Smooth muscle cell (in vitro differentiated cells): ENCODE results near the gene IKZF1. TPM values are rescaled to one million over a fixed set of nuclear protein-coding genes. Genes with fewer than 3 reads are reported as not detected.

ENCODE experiments used
- DNase-seq: peaks from one replicate; lab custom pipeline; 2025; ENCODE audit not compliant: unreplicated experiment; lab: John Stamatoyannopoulos, UW
- H2AFZ ChIP-seq: fragments of 200-600 bp; sonication (generic); 2 replicates; pipeline ENCODE4 v1.6.0; 2016; ENCODE audit warnings: antibody characterized with exemption, low read depth, mild to moderate bottlenecking
- H3F3A ChIP-seq: fragments of 200-600 bp; sonication (generic); 2 replicates; pipeline ENCODE4 v1.6.0; 2017; ENCODE audit warnings: antibody characterized with exemption, low read depth
- H3K27ac ChIP-seq: fragments of 200-600 bp; sonication (generic); 2 replicates; pipeline ENCODE4 v1.5.1; 2016; ENCODE audit warnings: low read depth, mild to moderate bottlenecking
- H3K27me3 ChIP-seq: fragments of 200-600 bp; sonication (generic); 2 replicates; pipeline ENCODE4 v1.6.1; 2016; ENCODE audit warnings: low read depth, mild to moderate bottlenecking
- H3K36me3 ChIP-seq: fragments of 200-600 bp; sonication (generic); 2 replicates; pipeline ENCODE4 v1.5.1; 2016; ENCODE audit warnings: low read depth
- H3K4me1 ChIP-seq: fragments of 200-600 bp; sonication (generic); 2 replicates; pipeline ENCODE4 v1.5.1; 2016; ENCODE audit warnings: low read depth
- H3K4me2 ChIP-seq: fragments of 200-600 bp; sonication (generic); 2 replicates; pipeline ENCODE4 v1.6.0; 2016; ENCODE audit warnings: mild to moderate bottlenecking
- H3K4me3 ChIP-seq: fragments of 200-600 bp; sonication (generic); 2 replicates; pipeline ENCODE4 v1.5.1; 2016; ENCODE audit warnings: mild to moderate bottlenecking
- H3K79me2 ChIP-seq: fragments of 200-600 bp; sonication (generic); 2 replicates; pipeline ENCODE4 v1.6.0; 2016; ENCODE audit warnings: low read depth, mild to moderate bottlenecking
- H3K9ac ChIP-seq: fragments of 200-600 bp; sonication (generic); 2 replicates; pipeline ENCODE4 v1.6.0; 2016; ENCODE audit warnings: low read depth
- H3K9me3 ChIP-seq: fragments of 200-600 bp; sonication (generic); replicated peaks from 2 replicates; pipeline ENCODE4 v1.5.1; 2016; ENCODE audit warnings: low read depth
- H4K20me1 ChIP-seq: fragments of 200-600 bp; sonication (generic); 2 replicates; pipeline ENCODE4 v1.6.0; 2016; ENCODE audit warnings: low read depth
- WGBS: methylation state at CpG from one replicate; pipeline ENCODE4 v1.1.7; 2016; ENCODE audit warnings: low lambda C conversion rate; 5-methylcytosine and 5-hydroxymethylcytosine counted together
- polyA plus RNA-seq: library from polyadenylated mRNA; unstranded; fragments of >200 nt; fragmentation: Nextera tagmentation; extraction: Ambion mirVana; gene quantifications from 2 replicates; pipeline ENCODE4 v1.2.1, GENCODE V29; 2016
- total RNA-seq: library from RNA; depleted of rRNA; stranded (reverse); fragments of >200 nt; gene quantifications from 2 replicates; pipeline ENCODE4 v1.2.3, GENCODE V29; 2014
- TF ChIP-seq, protein P1 (sequence below): fragments of 200-600 bp; sonication (generic); IDR thresholded peaks from 2 replicates; pipeline ENCODE4 v1.5.1; 2017; ENCODE audit warnings: borderline replicate concordance, mild to moderate bottlenecking, antibody characterized with exemption; ENCODE audit not compliant: insufficient read depth, poor library complexity, severe bottlenecking

The IKZF1 gene
- total and polyA plus RNA-seq, 2 experiments from 2014 or later = not detected

DNA sequence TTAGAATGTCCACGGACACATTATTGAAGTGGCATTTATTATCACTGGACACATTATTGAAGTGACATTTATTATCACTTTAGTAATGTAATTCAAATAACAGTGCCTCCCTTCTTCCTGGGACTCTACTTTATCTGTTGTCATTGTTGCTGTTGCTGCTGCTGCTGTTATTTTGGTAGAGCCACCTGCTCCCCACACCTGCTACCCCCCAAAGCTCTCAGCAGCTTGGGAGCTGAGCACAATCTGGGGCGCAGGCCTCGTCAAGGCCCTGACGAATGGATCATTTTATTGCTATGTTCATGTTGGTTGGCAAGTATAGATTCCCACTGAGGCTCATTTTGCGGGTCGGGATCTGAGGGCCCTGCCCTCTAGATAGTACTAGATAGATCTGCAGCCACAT, 120.8 kb downstream of the IKZF1 start:
- TF ChIP-seq, protein P1, sequence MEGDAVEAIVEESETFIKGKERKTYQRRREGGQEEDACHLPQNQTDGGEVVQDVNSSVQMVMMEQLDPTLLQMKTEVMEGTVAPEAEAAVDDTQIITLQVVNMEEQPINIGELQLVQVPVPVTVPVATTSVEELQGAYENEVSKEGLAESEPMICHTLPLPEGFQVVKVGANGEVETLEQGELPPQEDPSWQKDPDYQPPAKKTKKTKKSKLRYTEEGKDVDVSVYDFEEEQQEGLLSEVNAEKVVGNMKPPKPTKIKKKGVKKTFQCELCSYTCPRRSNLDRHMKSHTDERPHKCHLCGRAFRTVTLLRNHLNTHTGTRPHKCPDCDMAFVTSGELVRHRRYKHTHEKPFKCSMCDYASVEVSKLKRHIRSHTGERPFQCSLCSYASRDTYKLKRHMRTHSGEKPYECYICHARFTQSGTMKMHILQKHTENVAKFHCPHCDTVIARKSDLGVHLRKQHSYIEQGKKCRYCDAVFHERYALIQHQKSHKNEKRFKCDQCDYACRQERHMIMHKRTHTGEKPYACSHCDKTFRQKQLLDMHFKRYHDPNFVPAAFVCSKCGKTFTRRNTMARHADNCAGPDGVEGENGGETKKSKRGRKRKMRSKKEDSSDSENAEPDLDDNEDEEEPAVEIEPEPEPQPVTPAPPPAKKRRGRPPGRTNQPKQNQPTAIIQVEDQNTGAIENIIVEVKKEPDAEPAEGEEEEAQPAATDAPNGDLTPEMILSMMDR = no peak
- H2AFZ ChIP-seq = no peak overlapping the region
- no peaks in the 10 kb centered on the region for H3K79me2 ChIP-seq
- no peak overlapping the region for H3K27ac ChIP-seq
- no peak overlapping the region for H3K9ac ChIP-seq
- H3K36me3 ChIP-seq = no peaks in the 10 kb centered on the region
- H3K4me3 ChIP-seq = no peak overlapping the region
- no peaks in the 10 kb centered on the region for H3K9me3 ChIP-seq
- no peaks in the 10 kb centered on the region for H4K20me1 ChIP-seq
- no peaks in the 10 kb centered on the region for H3F3A ChIP-seq
- H3K27me3 ChIP-seq = no peaks in the 10 kb centered on the region
- no peak for DNase-seq
- no peak overlapping the region for H3K4me2 ChIP-seq
- H3K4me1 ChIP-seq = peaks cover 11% of the 10 kb centered on the region
- 95% methylated on average over 6 of the region's 6 CpGs for WGBS

DNA sequence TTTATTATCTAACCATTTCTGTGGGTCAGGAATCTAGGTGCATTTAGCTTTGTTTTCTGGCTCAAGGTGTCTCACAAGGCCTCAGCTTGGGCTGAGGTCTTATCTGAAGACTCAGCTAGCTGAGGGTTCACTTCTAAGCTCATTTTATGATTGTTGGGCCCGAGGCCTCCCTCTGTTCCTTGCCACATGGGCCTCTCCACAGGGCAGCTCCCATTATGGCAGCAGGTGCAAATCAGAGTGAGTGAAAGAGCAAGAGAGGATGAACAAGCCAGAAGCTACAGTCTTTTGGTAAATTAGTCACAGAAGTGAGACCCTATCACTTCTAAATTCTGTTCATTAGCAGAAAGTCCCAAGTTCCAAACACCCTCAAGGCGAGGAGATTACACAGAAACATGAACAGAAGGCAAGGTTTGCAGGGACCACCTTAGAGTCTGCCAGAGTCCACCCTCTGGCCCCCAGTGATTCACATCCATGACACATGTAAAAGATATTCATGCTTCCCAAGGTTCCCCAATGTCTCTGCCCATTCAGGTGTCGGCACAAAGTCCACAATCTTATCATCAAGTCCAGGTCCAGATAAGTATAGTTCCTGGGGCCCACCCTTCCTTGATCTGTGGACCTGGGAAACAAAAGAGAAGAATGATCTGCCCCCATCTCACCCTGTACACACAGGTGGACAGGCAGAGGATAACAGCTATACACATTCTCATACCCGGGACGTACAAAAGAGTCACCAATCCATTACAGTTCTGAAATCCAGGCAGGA, 121.9 kb downstream of the IKZF1 start:
- Histone ChIP-seq H3K9ac (no peak overlapping the region), H3K36me3 (no peaks in the 10 kb centered on the region), H3K27me3 (no peaks in the 10 kb centered on the region), H3K9me3 (no peaks in the 10 kb centered on the region), H3K27ac (no peak overlapping the region), H3K4me1 (peaks cover 11% of the 10 kb centered on the region), H3F3A (no peaks in the 10 kb centered on the region), H2AFZ (no peak overlapping the region), H3K79me2 (no peaks in the 10 kb centered on the region), H3K4me2 (no peak overlapping the region), H4K20me1 (no peaks in the 10 kb centered on the region), H3K4me3 (no peak overlapping the region)
- TF ChIP-seq, protein P1 = no peak
- 92% methylated on average over 5 of the region's 5 CpGs for WGBS
- DNase-seq = no peak

DNA sequence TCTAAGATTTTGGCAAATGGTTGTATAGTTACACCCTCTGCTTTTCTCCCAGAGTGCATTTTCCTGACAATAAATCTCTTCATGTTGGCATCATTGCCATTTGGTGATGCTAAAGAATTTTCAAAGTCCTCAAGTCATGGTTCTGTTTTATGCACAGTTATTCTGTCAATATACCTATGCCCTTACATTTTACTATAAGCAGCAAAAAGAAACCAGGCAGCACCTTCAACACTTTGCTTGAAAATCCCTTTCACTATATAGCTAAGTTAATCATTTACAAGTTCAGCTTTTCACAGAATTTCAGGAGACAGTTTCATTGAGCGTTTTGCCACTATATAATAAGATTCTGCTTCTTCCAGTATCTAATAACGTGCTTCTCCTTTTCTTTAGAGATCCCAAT, 123.0 kb downstream of the IKZF1 start:
- TF ChIP-seq, protein P1 = no peak
- H4K20me1 ChIP-seq = no peaks in the 10 kb centered on the region
- peaks cover under 1% of the 10 kb centered on the region for H3K4me1 ChIP-seq
- H3F3A ChIP-seq = no peaks in the 10 kb centered on the region
- H3K36me3 ChIP-seq = no peaks in the 10 kb centered on the region
- H3K79me2 ChIP-seq = no peaks in the 10 kb centered on the region
- no peak overlapping the region for H3K27ac ChIP-seq
- H3K4me3 ChIP-seq = no peak overlapping the region
- WGBS = 90% methylated on average over 2 of the region's 2 CpGs
- no peaks in the 10 kb centered on the region for H3K9me3 ChIP-seq
- H3K4me2 ChIP-seq = no peak overlapping the region
- H3K27me3 ChIP-seq = no peaks in the 10 kb centered on the region
- H3K9ac ChIP-seq = no peak overlapping the region
- DNase-seq = no peak
- H2AFZ ChIP-seq = no peak overlapping the region

DNA sequence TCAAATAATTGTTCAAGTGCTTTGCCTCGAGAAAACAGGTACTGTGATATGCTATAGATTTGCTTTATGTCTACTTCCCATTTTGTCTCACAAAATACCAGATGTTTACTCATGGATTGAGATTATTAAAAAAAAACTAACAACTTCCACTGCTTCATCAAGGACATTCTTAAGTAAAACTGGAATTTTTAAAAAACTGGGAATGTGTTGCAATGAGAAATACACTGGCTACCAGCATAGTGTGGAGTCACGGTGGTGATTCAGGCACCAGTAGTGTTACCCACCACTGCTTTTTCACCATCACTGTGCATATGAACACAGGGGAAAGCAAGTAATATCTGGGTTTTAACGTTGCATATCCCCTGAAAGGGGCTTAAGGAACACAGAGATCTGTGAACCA, 124.4 kb downstream of the IKZF1 start:
- Histone ChIP-seq H3K79me2 (no peaks in the 10 kb centered on the region), H3F3A (no peaks in the 10 kb centered on the region), H3K4me1 (no peaks in the 10 kb centered on the region), H3K27me3 (no peaks in the 10 kb centered on the region), H3K36me3 (no peaks in the 10 kb centered on the region), H3K4me2 (no peak overlapping the region), H2AFZ (no peak overlapping the region), H4K20me1 (no peaks in the 10 kb centered on the region), H3K27ac (no peak overlapping the region), H3K9me3 (no peaks in the 10 kb centered on the region), H3K4me3 (no peak overlapping the region), H3K9ac (no peak overlapping the region)
- TF ChIP-seq, protein P1 = no peak
- WGBS = 90% methylated on average over 3 of the region's 3 CpGs
- no peak for DNase-seq
